Measurements from ENCODE around the gene PCSK4.
"Not testable (repeated sequence)": the region's sequence is repeated elsewhere in the genome, so short reads cannot be mapped to it uniquely, and the experiment has no call there.

PCSK4 gene

DNA sequence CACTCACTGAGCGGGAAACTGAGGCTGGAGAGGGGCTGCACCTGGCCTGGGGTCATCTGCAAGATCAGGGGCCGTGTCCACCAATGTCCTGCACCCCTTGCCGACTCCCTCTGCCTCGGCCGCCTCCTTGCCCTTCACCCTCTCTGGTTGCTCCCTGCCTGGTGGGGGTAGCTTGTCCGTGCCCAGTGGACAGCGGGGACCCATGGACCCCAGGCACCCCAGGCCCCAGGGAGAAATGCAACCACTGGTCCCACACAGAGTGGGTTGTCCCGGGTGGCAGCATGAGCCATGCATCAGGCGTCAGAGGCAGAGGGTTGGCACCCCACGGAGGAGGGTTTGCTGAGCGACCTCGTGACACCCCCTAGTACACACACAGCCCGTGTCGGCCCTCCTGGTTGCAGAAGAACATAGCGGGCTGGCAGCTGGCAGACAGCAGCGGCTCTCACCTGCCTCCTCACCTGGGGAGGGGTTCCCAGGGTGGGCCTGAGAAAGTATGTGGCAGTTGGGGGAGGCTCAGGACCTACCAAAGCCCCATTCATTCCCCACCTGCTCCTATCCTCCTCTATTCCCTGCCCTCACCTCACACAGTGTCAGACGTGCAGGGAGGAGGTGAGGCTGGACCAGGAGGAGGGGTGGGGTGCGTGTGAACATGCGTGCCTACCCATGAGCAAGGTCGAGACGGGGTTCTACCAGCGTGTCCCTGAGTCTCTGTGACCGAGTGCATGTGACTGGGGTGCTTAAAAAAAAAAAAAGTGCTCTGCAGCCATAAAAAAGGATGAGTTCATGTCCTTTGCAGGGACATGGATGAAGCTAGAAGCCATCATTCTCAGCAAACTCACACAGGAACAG is 14.0 kb upstream of the PCSK4 start:
- Mint-ChIP-seq H3K27ac (no peak overlapping the region), H3K27me3 (peaks cover 14% of the 10 kb centered on the region), H3K4me3 (no peak overlapping the region), H3K9me3 (no peaks in the 10 kb centered on the region), H3K4me1 (ENCODE audit: low read depth) (peaks cover 18% of the 10 kb centered on the region), H3K36me3 (ENCODE audit: low read depth) (peaks cover 2% of the 10 kb centered on the region)
- no peak for DNase-seq

DNA sequence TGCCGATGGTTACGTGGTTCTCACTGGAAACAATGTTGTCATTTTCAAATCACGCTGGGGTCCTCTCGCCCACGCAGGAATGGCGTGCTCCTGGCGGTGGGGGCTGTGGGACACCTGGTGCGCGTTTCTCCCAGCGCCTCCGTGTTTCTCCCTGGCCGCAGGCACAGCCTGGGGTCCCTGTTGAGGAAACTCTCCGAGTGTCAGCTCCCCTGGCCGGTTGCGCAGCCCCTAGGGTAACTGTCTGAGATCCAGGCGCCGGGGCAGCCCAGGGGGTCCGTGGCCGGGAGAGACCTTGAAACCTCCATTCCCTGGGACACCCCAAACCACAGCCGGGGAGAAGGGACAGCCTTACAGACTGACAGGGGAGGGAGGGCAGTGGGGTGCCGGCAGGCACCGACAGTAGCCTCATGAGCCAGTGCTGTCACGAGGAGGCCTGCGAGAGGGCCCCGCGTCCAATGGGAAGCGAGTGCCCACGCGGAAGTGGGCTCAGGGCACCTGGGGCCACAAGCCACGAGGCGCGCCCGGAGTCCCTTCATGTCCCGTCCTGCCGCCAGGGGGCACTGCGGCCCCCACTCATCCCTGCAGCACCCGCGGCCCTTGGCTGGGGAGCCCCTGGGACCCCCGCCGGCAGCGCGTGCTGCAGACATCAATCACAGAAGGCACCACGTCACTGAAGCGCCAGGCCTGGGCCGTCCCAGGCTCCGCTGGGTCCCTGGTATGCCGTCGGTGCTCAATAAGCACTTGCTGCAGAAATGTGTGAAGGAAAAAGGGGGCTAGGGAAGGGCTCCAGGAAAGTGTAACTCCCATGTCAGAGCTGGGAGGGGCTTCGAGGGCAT is 13.2 kb upstream of the PCSK4 start:
- Mint-ChIP-seq H3K36me3 (ENCODE audit: low read depth) (peaks cover 2% of the 10 kb centered on the region), H3K4me1 (ENCODE audit: low read depth) (peaks cover 17% of the 10 kb centered on the region), H3K27ac (no peak overlapping the region), H3K4me3 (no peak overlapping the region), H3K27me3 (peaks cover 14% of the 10 kb centered on the region), H3K9me3 (no peaks in the 10 kb centered on the region)
- DNase-seq: peak; percentile 83

DNA sequence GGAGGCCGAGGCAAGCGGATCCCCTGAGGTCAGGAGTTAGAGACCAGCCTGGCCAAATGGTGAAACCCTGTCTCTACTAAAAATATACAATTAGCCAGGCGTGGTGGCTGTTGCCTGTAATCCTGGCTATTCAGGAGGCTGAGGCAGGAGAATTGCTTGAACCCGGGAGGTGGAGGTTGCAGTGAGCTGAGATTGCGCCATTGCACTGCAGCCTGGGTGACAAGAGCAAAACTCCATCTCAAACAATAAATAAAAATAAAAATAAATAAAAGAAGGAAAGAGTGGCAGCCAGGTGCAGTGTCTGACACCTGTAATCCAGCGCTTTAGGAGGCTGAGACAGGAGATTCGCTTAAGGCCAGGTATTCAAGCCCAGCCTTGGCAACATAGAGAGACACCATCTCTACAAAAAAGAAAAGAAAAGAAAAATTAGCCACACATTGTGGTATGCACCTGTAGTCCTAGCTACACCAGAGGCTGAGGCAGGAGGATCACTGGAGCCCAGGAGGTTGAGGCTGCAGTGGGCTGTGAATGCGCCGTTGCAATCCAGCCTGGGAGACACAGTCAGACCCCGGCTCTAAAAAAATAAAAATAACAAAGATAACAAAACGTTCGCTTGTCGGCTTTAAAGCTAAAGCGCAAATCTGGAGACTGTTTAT is 12.4 kb upstream of the PCSK4 start:
- no peak for DNase-seq
- Mint-ChIP-seq H3K4me1 (ENCODE audit: low read depth) (peaks cover 12% of the 10 kb centered on the region), H3K4me3 (no peak overlapping the region), H3K36me3 (ENCODE audit: low read depth) (peaks cover 2% of the 10 kb centered on the region), H3K9me3 (no peaks in the 10 kb centered on the region), H3K27me3 (peaks cover 14% of the 10 kb centered on the region), H3K27ac (no peak overlapping the region)

DNA sequence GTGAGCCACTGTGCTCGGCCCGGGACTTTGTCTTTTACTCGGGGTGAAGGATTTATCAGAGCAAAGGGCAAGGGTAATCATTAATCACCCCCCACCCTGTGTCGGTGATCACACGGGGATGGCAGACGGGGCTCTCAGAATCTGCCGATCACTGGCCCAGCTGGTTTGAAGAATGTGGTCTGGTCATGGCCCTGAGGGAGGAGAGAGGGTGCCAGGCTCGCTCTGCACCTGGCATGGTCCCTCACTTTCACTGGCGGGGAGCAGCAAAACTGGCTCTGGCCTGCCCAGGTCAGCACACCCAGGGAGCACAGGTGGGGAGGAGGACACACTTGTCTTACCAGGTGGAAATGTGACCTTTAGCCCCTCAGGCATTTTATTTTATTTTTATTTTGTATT is 11.0 kb upstream of the PCSK4 start:
- peaks cover 2% of the 10 kb centered on the region for H3K36me3 Mint-ChIP-seq (ENCODE audit: low read depth)
- peaks cover 14% of the 10 kb centered on the region for H3K27me3 Mint-ChIP-seq
- no peak overlapping the region for H3K4me3 Mint-ChIP-seq
- no peak overlapping the region for H3K27ac Mint-ChIP-seq
- no peak for DNase-seq
- H3K9me3 Mint-ChIP-seq: no peaks in the 10 kb centered on the region
- H3K4me1 Mint-ChIP-seq (ENCODE audit: low read depth): peaks cover 10% of the 10 kb centered on the region

DNA sequence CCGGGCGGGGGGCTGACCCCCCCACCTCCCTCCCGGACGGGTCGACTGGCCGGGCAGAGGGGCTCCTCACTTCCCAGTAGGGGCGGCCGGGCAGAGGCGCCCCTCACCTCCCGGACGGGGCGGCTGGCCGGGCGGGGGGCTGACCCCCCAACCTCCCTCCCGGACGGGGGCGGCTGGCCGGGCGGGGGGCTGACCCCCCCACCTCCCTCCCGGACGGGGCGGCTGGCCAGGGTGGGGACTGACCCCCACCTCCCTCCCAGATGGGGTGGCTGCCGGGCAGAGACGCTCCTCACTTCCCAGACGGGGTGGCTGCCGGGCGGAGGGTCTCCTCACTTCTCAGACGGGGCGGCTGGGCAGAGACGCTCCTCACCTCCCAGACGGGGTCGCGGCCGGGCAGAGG is 9.1 kb upstream of the PCSK4 start:
- not testable (repeated sequence) for H3K4me1 Mint-ChIP-seq (ENCODE audit: low read depth); H3K36me3 Mint-ChIP-seq (ENCODE audit: low read depth); H3K4me3 Mint-ChIP-seq; H3K9me3 Mint-ChIP-seq; DNase-seq; H3K27ac Mint-ChIP-seq
- H3K27me3 Mint-ChIP-seq: peaks cover 11% of the 10 kb centered on the region

DNA sequence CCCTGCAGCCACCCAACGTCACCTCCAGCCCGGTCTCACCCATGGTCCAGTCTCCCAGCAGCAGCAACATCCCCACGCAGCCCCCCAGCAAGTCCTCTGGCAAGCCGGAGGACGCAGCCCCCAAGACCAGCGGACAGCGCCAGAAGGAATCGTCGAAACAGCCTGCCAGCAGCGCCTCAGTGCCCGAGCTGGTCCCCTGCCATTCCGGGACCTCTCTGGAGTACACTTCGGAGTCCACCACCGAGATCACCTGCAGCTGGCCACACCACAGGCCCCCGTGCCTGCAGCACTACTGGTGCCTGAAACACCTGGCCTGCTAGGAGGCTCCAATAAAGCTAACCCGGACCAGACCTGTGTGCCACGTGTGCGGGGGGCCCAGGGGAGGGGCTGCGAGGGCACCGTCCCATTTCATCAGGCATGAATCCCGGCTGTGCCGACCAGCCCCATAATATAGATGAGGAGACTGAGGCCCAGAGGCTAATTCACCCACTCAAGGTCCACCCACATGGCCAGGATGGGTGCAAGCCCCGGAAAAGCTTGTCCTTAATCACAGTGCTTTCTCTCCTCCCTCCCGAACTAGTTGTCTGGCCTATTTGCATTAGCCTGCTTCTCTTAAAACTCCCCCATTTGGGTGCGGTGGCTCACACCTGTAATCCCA is 7.6 kb upstream of the PCSK4 start:
- no peak for DNase-seq
- no peaks in the 10 kb centered on the region for H3K9me3 Mint-ChIP-seq
- H3K36me3 Mint-ChIP-seq (ENCODE audit: low read depth): no peaks in the 10 kb centered on the region
- no peak overlapping the region for H3K27ac Mint-ChIP-seq
- peaks cover 2% of the 10 kb centered on the region for H3K27me3 Mint-ChIP-seq
- H3K4me3 Mint-ChIP-seq: no peak overlapping the region
- H3K4me1 Mint-ChIP-seq (ENCODE audit: low read depth): peaks cover 2% of the 10 kb centered on the region

DNA sequence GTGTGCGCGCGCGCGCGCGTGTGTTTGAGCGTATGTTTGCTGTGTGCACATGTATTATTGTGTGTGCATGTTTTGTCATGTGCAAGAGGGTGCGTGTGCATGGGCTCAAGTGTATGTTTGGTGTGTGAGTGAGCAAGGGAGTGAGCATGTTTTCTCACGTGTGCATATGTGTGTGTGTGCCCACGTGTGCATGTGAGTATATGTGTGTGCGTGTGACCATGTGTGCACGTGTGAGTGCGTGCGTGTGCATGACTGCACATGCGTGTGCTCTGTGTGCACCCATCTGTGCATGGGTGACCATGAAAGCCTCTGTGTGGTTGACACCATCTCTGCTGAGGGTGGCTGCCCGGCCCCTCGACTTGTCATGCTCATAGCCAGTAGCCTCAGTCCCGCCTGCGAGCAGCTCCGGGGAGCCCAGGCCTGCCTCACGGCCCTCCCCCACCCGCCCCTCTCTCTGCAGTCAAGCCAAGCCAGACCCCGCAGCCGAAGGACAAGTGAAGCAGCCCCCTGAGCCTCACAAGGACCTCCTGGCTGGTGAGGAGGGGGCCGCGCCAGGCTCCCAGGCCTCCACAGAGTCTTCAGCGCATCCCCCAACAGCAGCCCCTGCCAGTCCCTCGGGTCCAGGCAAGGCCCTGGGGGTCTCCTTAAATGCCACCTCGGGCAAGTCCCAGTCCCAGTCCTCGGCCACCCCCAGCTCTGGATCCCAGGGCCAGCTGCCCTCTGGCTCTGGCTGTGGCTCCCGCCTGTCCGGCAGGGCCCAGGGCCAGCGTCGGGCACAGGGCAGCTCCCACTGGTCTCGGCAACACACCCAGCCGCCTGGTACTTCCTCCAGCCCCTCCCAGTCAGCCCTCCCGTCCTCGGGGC is 6.8 kb upstream of the PCSK4 start:
- no peaks in the 10 kb centered on the region for H3K9me3 Mint-ChIP-seq
- DNase-seq: no peak
- H3K4me1 Mint-ChIP-seq (ENCODE audit: low read depth): peaks cover 2% of the 10 kb centered on the region
- peaks cover 1% of the 10 kb centered on the region for H3K27me3 Mint-ChIP-seq
- H3K27ac Mint-ChIP-seq: no peak overlapping the region
- no peaks in the 10 kb centered on the region for H3K36me3 Mint-ChIP-seq (ENCODE audit: low read depth)
- no peak overlapping the region for H3K4me3 Mint-ChIP-seq

DNA sequence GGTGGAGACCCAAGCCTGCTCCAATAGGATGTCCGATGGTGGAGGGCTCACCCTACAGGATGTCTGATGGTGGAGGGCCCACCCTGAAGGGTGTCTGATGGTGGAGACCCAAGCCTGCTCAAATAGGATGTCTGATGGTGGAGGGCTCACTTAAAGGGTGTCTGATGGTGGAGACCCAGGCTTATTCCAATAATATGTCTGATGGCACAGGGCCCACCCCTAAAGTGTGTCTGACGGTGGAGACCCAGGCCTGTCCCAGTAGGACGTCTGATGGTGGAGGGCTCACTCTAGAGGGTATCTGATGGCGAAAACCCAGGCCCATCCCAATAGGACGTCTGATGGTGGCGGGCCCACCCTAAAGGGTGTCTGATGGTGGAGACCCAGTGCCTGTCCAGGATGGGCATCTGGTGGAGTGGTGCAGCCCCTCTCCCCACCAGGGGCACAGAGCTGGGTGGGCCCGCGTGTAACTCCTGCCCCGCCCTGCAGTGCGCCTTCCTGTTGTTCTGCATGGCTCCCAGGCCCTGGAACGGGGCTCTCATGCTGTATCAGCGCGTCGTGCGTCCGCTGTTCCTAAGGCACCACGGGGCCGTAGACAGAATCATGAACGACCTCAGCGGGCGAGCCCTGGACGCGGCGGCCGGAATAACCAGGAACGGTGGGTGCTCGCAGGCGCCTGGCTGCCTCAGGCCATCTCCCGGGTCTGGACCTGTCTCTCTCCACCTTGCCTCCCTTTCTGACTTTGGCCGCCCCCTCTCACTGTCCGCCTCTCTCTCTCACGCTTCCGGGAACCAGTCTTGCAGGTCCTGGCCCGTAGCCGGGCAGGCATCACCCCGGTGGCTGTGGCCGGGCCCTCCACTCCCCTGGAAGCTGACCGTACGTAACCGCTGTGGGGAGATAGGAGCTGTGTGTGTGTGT is 5.9 kb upstream of the PCSK4 start:
- no peaks in the 10 kb centered on the region for H3K36me3 Mint-ChIP-seq (ENCODE audit: low read depth)
- H3K4me1 Mint-ChIP-seq (ENCODE audit: low read depth): peaks cover 6% of the 10 kb centered on the region
- no peaks in the 10 kb centered on the region for H3K9me3 Mint-ChIP-seq
- H3K27me3 Mint-ChIP-seq: peaks cover 6% of the 10 kb centered on the region
- no peak overlapping the region for H3K27ac Mint-ChIP-seq
- DNase-seq: no peak
- H3K4me3 Mint-ChIP-seq: no peak overlapping the region

DNA sequence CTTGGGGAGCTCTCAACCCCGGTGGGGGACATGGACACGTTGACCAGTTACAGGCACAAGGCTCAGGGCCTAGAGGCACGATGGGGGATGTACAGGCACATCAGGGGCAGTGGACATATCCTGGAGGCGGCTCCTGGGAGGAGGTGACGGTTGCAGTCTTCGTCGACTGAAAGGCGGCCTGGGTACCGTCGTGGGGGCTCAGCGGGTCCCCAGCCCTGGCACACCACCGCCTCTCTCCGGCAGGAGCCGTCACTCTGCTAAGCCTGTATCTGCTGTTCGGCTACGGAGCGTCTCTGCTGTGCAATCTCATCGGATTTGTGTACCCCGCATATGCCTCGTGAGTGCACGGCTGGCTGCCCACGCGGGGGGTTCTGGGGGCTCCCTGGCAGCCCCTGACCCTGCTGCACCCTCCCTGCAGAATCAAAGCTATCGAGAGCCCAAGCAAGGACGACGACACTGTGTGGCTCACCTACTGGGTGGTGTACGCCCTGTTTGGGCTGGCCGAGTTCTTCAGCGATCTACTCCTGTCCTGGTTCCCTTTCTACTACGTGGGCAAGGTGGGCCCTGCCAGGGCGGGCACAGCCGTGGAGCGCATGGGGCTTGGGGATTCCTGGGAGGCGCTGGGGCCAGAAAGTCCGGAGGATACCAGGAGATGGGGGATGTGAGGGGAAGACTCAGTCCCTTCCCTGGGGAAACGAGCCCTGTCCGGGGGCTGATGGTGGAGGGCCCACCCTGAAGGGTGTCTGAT is 5.1 kb upstream of the PCSK4 start:
- H3K4me3 Mint-ChIP-seq: no peak overlapping the region
- no peak overlapping the region for H3K27ac Mint-ChIP-seq
- H3K9me3 Mint-ChIP-seq: no peaks in the 10 kb centered on the region
- peaks cover 8% of the 10 kb centered on the region for H3K4me1 Mint-ChIP-seq (ENCODE audit: low read depth)
- H3K36me3 Mint-ChIP-seq (ENCODE audit: low read depth): no peaks in the 10 kb centered on the region
- H3K27me3 Mint-ChIP-seq: peaks cover 6% of the 10 kb centered on the region
- no peak for DNase-seq

DNA sequence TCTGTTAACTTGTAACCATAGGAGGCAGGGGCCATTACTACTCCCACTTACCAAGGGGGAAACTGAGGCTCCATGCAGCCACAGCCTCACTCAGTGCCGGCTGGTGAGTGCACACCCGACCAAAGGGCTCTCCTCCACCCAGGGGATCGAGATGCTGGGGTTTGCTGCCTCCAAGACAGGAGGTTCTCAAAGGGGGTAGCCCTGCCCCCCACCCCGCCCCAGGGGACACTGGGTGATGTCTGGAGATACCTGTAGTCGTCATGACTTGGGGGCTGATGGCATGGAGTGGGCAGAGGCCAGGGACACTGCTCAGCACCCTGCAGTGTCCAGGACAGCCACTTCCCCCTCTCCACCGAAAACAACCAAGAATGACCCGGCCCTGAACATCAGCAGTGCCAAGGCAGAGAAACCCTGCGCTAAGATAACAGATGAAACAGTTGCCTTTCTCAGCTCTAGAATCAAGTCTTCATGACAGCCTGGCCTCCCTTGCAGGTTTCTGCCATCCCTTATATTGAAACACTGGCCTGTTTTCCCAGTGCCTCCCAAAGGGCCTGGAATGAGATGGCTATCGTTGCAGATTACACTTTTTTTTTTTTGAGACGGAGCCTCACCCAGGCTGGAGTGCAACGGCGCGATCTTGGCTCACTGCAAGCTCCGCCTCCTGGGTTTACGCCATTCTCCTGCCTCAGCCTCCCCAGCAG is 4.1 kb upstream of the PCSK4 start:
- no peak for DNase-seq
- no peak overlapping the region for H3K4me3 Mint-ChIP-seq
- H3K27me3 Mint-ChIP-seq: peaks cover 6% of the 10 kb centered on the region
- H3K4me1 Mint-ChIP-seq (ENCODE audit: low read depth): peaks cover 16% of the 10 kb centered on the region
- H3K9me3 Mint-ChIP-seq: no peaks in the 10 kb centered on the region
- no peak overlapping the region for H3K27ac Mint-ChIP-seq
- no peaks in the 10 kb centered on the region for H3K36me3 Mint-ChIP-seq (ENCODE audit: low read depth)

DNA sequence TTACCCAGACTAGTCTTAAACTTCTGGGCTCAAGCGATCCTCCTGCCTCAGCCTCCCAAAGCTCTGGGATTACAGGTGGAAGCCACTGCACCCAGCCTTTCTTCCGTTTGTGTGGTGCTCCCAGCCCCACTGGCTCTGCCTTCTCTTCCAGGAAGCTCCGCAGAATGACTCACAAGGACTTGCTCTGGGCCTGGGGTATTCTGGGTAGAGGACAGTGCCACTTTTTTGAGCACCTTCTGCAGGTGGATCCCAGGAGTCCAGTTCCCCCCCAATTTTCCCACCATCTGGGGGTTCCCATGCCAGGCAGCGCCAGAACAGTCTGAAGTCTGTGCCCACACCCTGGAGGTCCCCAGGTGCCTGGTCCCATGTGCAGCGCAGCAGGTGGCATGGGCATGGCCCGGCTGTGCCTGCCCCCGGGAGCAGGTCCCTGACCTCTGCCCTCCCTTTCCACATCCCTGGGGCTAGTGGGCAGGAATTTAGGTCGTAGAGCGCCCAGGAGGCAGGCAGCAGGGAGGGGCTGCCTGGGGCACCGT is 2.4 kb upstream of the PCSK4 start:
- Mint-ChIP-seq H3K36me3 (ENCODE audit: low read depth) (no peaks in the 10 kb centered on the region), H3K4me3 (no peak overlapping the region), H3K9me3 (no peaks in the 10 kb centered on the region), H3K27ac (no peak overlapping the region), H3K4me1 (ENCODE audit: low read depth) (peaks cover 17% of the 10 kb centered on the region), H3K27me3 (peaks cover 6% of the 10 kb centered on the region)
- no peak for DNase-seq

DNA sequence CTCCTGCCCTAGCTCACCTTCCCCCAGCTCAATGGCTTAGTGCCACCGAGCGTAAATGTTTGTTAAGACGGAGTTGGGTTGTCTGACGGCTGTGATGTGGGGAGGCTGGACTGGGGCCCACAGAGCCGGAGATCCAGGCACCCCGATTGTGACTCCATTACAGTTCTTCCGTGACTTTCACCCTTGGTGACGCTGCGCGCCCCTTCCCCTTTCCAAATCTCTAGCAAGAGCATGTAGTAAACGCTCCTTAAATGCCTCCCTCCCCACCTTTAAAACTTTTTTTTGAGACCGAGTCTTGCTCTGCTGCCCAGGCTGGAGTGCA is 1.7 kb upstream of the PCSK4 start:
- H3K4me3 Mint-ChIP-seq: peak overlapping the region; percentile 67
- peaks cover 17% of the 10 kb centered on the region for H3K4me1 Mint-ChIP-seq (ENCODE audit: low read depth)
- no peak overlapping the region for H3K27ac Mint-ChIP-seq
- no peak for DNase-seq
- H3K9me3 Mint-ChIP-seq: no peaks in the 10 kb centered on the region
- H3K27me3 Mint-ChIP-seq: peaks cover 6% of the 10 kb centered on the region
- no peaks in the 10 kb centered on the region for H3K36me3 Mint-ChIP-seq (ENCODE audit: low read depth)
